SH-SY5Y (cell line): Measurements from ENCODE around the gene RAC3.

ENCODE experiments used
- GATA2 ChIP-seq: IDR thresholded peaks from 2 replicates; pipeline ENCODE4 v1.6.1; 2011; ENCODE audit warnings: mild to moderate bottlenecking, low read depth, low read length
- GATA3 ChIP-seq: IDR thresholded peaks from 2 replicates; pipeline ENCODE4 v1.6.1; 2011; ENCODE audit warnings: low read depth, mild to moderate bottlenecking, low read length, moderate library complexity

DNA sequence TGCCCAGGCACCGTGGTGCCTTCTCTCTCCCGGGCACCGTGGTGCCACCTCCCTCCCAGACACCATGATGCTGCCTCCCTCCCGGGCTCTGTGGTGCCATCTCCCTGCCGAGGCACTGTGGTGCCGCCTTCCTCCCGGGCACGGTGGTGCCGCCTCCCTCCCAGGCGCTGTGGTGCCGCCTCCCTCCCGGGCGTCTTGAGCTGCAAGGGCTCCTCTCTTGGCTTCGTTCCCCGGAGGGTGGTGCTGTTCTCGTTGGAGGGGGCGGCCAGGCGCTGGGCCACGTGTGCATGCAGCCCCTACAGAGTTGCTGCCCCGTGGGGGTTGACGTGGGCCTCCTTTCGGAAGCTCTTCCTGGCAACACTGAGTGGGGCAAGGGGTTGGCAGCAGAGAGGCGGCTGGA is 17.0 kb upstream of the RAC3 start:
- TF ChIP-seq GATA2 (no peak), GATA3 (no peak)
